Thyroid gland (tissue), 4 donors: ENCODE measurements around the gene PAX7.

Experiments used
- CTCF ChIP-seq, 6 experiments: fragments of 200-600 bp in 3 of 6; fragments of 450-650 bp in 3 of 6; sonication (generic) in 3 of 6; IDR thresholded peaks; one replicate each; pipeline ENCODE4 v1.5.1; 2016 to 2019; ENCODE audit warnings: antibody characterized with exemption in 6 of 6, mild to moderate bottlenecking in 2 of 6, inconsistent platforms in 1 of 6, moderate library complexity in 1 of 6
- POLR2A ChIP-seq, 2 donors: fragments of 450-650 bp; IDR thresholded peaks; one replicate each; pipeline ENCODE4 v1.6.1; 2017; ENCODE audit warnings: antibody characterized with exemption in 2 of 2, mild to moderate bottlenecking in 2 of 2, moderate library complexity in 1 of 2

- TF ChIP-seq CTCF (IDR thresholded peaks at IDR 0.05) (no peak), POLR2A (IDR thresholded peaks at IDR 0.05) (no peak)
Measured at GRCh38 chr1:18646786-18647410, 16.3 kb downstream of the PAX7 start.
